Measurements from ENCODE around the gene CAMSAP3. TPM values are rescaled to one million over a fixed set of nuclear protein-coding genes. Genes with fewer than 3 reads are reported as not detected.

The CAMSAP3 gene
- total RNA-seq (not detected), polyA plus RNA-seq (not detected)

- no peaks in the 10 kb centered on the region for H3K36me3 ChIP-seq (ENCODE audit: control insufficient read depth, insufficient read depth, low read length)
- peaks cover 49% of the 10 kb centered on the region for H3K27me3 Mint-ChIP-seq
- no peak within 1 kb of the TSS for H3K4me3 ChIP-seq (ENCODE audit: low read depth, low read length)
Measured at GRCh38 chr19:7595466-7596133, at the start of gene CAMSAP3. TSS of gene CAMSAP3 (plus strand) at chr19:7595863. CDS start at chr19:7596003, 140 bp downstream.

GRCh38 chr19:7545904-7546303 lies 49.8 kb upstream of the CAMSAP3 start:
- Histone ChIP-seq H3K27me3 (ENCODE audit: control insufficient read depth, insufficient read depth, low read length) (no peaks in the 10 kb centered on the region), H3K36me3 (ENCODE audit: control insufficient read depth, insufficient read depth, low read length) (peaks cover 20% of the 10 kb centered on the region), H3K4me3 (ENCODE audit: low read depth, low read length) (no peak overlapping the region), H3K27ac (ENCODE audit: insufficient read depth, low read length, poor library complexity, severe bottlenecking) (no peak overlapping the region), H3K4me1 (ENCODE audit: control insufficient read depth, insufficient read depth, low read length, poor library complexity, severe bottlenecking) (no peaks in the 10 kb centered on the region), H3K9me3 (ENCODE audit: control insufficient read depth in 2 of 2, low read length in 2 of 2) (no peaks in the 10 kb centered on the region)
- peak in 1 of 3 donors; percentile 88 for DNase-seq
- H3K27ac Mint-ChIP-seq: peak overlapping the region in 2 of 3 donors; percentile 0 to 9
- ATAC-seq (ENCODE audit: low read depth in 2 of 2): peak in 1 of 2 donors; percentile 31
- H3K4me1 Mint-ChIP-seq: peaks cover 0 to 9% (median 4%) of the 10 kb centered on the region in 4 donors
- H3K36me3 Mint-ChIP-seq: peaks cover 18% of the 10 kb centered on the region
- H3K9me3 Mint-ChIP-seq: peaks cover 0 to 1% (median 0%) of the 10 kb centered on the region in 7 donors
- no peak overlapping the region for H3K4me3 Mint-ChIP-seq
- no peaks in the 10 kb centered on the region for H3K27me3 Mint-ChIP-seq

More at GRCh38 chr19:7595466-7596133, at the start of gene CAMSAP3:
- DNase-seq (peak in 2 of 3 donors; percentile 8 to 43), ATAC-seq (ENCODE audit: low read depth in 2 of 2) (peak; percentile 63)
- no peak within 1 kb of the TSS for H3K27ac ChIP-seq (ENCODE audit: insufficient read depth, low read length, poor library complexity, severe bottlenecking)
- peaks cover 8% of the 10 kb centered on the region for H3K27me3 ChIP-seq (ENCODE audit: control insufficient read depth, insufficient read depth, low read length)
- peaks cover 0 to 2% (median 0%) of the 10 kb centered on the region in 7 donors for H3K9me3 Mint-ChIP-seq
- H3K9me3 ChIP-seq (ENCODE audit: control insufficient read depth in 2 of 2, low read length in 2 of 2): no peaks in the 10 kb centered on the region
- no peaks in the 10 kb centered on the region for H3K36me3 Mint-ChIP-seq
- peaks cover 7% of the 10 kb centered on the region for H3K4me1 ChIP-seq (ENCODE audit: control insufficient read depth, insufficient read depth, low read length, poor library complexity, severe bottlenecking)
- no peak within 1 kb of the TSS for H3K27ac Mint-ChIP-seq
- peak within 1 kb of the TSS in 3 of 4 donors; percentile 12 to 91 (median 71) for H3K4me3 Mint-ChIP-seq
- H3K4me1 Mint-ChIP-seq: peaks cover 0 to 11% (median 4%) of the 10 kb centered on the region in 4 donors

- Mint-ChIP-seq H3K4me1 (peaks cover 0 to 12% (median 5%) of the 10 kb centered on the region in 4 donors), H3K9me3 (peaks cover 0 to 1% (median 0%) of the 10 kb centered on the region in 7 donors), H3K36me3 (peaks cover 17% of the 10 kb centered on the region), H3K4me3 (no peak overlapping the region), H3K27ac (no peak overlapping the region), H3K27me3 (no peaks in the 10 kb centered on the region)
- no peak for DNase-seq
- no peak overlapping the region for H3K27ac ChIP-seq (ENCODE audit: insufficient read depth, low read length, poor library complexity, severe bottlenecking)
- H3K4me3 ChIP-seq (ENCODE audit: low read depth, low read length): no peak overlapping the region
- no peaks in the 10 kb centered on the region for H3K9me3 ChIP-seq (ENCODE audit: control insufficient read depth in 2 of 2, low read length in 2 of 2)
- H3K27me3 ChIP-seq (ENCODE audit: control insufficient read depth, insufficient read depth, low read length): no peaks in the 10 kb centered on the region
- H3K36me3 ChIP-seq (ENCODE audit: control insufficient read depth, insufficient read depth, low read length): peaks cover 14% of the 10 kb centered on the region
- no peaks in the 10 kb centered on the region for H3K4me1 ChIP-seq (ENCODE audit: control insufficient read depth, insufficient read depth, low read length, poor library complexity, severe bottlenecking)
- no peak for ATAC-seq (ENCODE audit: low read depth in 2 of 2)
Measured at GRCh38 chr19:7547159-7547558, 48.5 kb upstream of the CAMSAP3 start.

- no peaks in the 10 kb centered on the region for H3K4me1 ChIP-seq (ENCODE audit: control insufficient read depth, insufficient read depth, low read length, poor library complexity, severe bottlenecking)
- Mint-ChIP-seq H3K4me1 (peaks cover 0 to 12% (median 7%) of the 10 kb centered on the region in 4 donors), H3K4me3 (no peak overlapping the region), H3K9me3 (peaks cover 0 to 1% (median 0%) of the 10 kb centered on the region in 7 donors), H3K36me3 (peaks cover 15% of the 10 kb centered on the region), H3K27ac (no peak overlapping the region), H3K27me3 (no peaks in the 10 kb centered on the region)
- DNase-seq (no peak), ATAC-seq (ENCODE audit: low read depth in 2 of 2) (no peak)
- H3K4me3 ChIP-seq (ENCODE audit: low read depth, low read length): no peak overlapping the region
- no peak overlapping the region for H3K27ac ChIP-seq (ENCODE audit: insufficient read depth, low read length, poor library complexity, severe bottlenecking)
- peaks cover 10% of the 10 kb centered on the region for H3K36me3 ChIP-seq (ENCODE audit: control insufficient read depth, insufficient read depth, low read length)
- no peaks in the 10 kb centered on the region for H3K27me3 ChIP-seq (ENCODE audit: control insufficient read depth, insufficient read depth, low read length)
- H3K9me3 ChIP-seq (ENCODE audit: control insufficient read depth in 2 of 2, low read length in 2 of 2): no peaks in the 10 kb centered on the region
Measured at GRCh38 chr19:7549429-7550148, 46.1 kb upstream of the CAMSAP3 start.

- H3K4me1 Mint-ChIP-seq: peaks cover 0 to 12% (median 7%) of the 10 kb centered on the region in 4 donors
- peaks cover 15% of the 10 kb centered on the region for H3K36me3 Mint-ChIP-seq
- Histone ChIP-seq H3K9me3 (ENCODE audit: control insufficient read depth in 2 of 2, low read length in 2 of 2) (no peaks in the 10 kb centered on the region), H3K4me1 (ENCODE audit: control insufficient read depth, insufficient read depth, low read length, poor library complexity, severe bottlenecking) (no peaks in the 10 kb centered on the region), H3K36me3 (ENCODE audit: control insufficient read depth, insufficient read depth, low read length) (peaks cover 10% of the 10 kb centered on the region), H3K27me3 (ENCODE audit: control insufficient read depth, insufficient read depth, low read length) (no peaks in the 10 kb centered on the region), H3K4me3 (ENCODE audit: low read depth, low read length) (no peak overlapping the region), H3K27ac (ENCODE audit: insufficient read depth, low read length, poor library complexity, severe bottlenecking) (no peak overlapping the region)
- DNase-seq (no peak), ATAC-seq (ENCODE audit: low read depth in 2 of 2) (no peak)
- H3K9me3 Mint-ChIP-seq: peaks cover 0 to 1% (median 0%) of the 10 kb centered on the region in 7 donors
- H3K27ac Mint-ChIP-seq: no peak overlapping the region
- no peaks in the 10 kb centered on the region for H3K27me3 Mint-ChIP-seq
- H3K4me3 Mint-ChIP-seq: no peak overlapping the region
Measured at GRCh38 chr19:7550169-7550770, 45.4 kb upstream of the CAMSAP3 start.

GRCh38 chr19:7550987-7551761 lies 44.5 kb upstream of the CAMSAP3 start:
- Mint-ChIP-seq H3K4me3 (no peak overlapping the region), H3K27ac (peak overlapping the region in 1 of 3 donors; percentile 43), H3K36me3 (peaks cover 10% of the 10 kb centered on the region), H3K27me3 (no peaks in the 10 kb centered on the region), H3K9me3 (no peaks in the 10 kb centered on the region), H3K4me1 (peaks cover 0 to 8% (median 3%) of the 10 kb centered on the region in 4 donors)
- Histone ChIP-seq H3K27me3 (ENCODE audit: control insufficient read depth, insufficient read depth, low read length) (no peaks in the 10 kb centered on the region), H3K4me1 (ENCODE audit: control insufficient read depth, insufficient read depth, low read length, poor library complexity, severe bottlenecking) (no peaks in the 10 kb centered on the region), H3K36me3 (ENCODE audit: control insufficient read depth, insufficient read depth, low read length) (peaks cover 11% of the 10 kb centered on the region), H3K4me3 (ENCODE audit: low read depth, low read length) (no peak overlapping the region), H3K27ac (ENCODE audit: insufficient read depth, low read length, poor library complexity, severe bottlenecking) (no peak overlapping the region), H3K9me3 (ENCODE audit: control insufficient read depth in 2 of 2, low read length in 2 of 2) (no peaks in the 10 kb centered on the region)
- peak in 2 of 3 donors; percentile 31 to 67 for DNase-seq
- ATAC-seq (ENCODE audit: low read depth in 2 of 2): peak in 1 of 2 donors; percentile 47

- ATAC-seq (ENCODE audit: low read depth in 2 of 2) (no peak), DNase-seq (no peak)
- Histone ChIP-seq H3K4me1 (ENCODE audit: control insufficient read depth, insufficient read depth, low read length, poor library complexity, severe bottlenecking) (no peaks in the 10 kb centered on the region), H3K27me3 (ENCODE audit: control insufficient read depth, insufficient read depth, low read length) (no peaks in the 10 kb centered on the region), H3K9me3 (ENCODE audit: control insufficient read depth in 2 of 2, low read length in 2 of 2) (no peaks in the 10 kb centered on the region), H3K27ac (ENCODE audit: insufficient read depth, low read length, poor library complexity, severe bottlenecking) (no peak overlapping the region), H3K36me3 (ENCODE audit: control insufficient read depth, insufficient read depth, low read length) (peaks cover 25% of the 10 kb centered on the region), H3K4me3 (ENCODE audit: low read depth, low read length) (no peak overlapping the region)
- H3K36me3 Mint-ChIP-seq: peaks cover 15% of the 10 kb centered on the region
- H3K4me3 Mint-ChIP-seq: no peak overlapping the region
- peaks cover 0 to 8% (median 3%) of the 10 kb centered on the region in 4 donors for H3K4me1 Mint-ChIP-seq
- peak overlapping the region in 1 of 3 donors; percentile 36 for H3K27ac Mint-ChIP-seq
- H3K9me3 Mint-ChIP-seq: no peaks in the 10 kb centered on the region
- no peaks in the 10 kb centered on the region for H3K27me3 Mint-ChIP-seq
Measured at GRCh38 chr19:7552781-7553180, 42.9 kb upstream of the CAMSAP3 start.
